WTC11 (cell line): ENCODE data around the gene KCNK3. TPM values are rescaled to one million over a fixed set of nuclear protein-coding genes. Genes with fewer than 3 reads are reported as not detected.

Experiments
- ATAC-seq: fragments of 200-7000 bp; cut with Tn5 transposase; 2 replicates; pipeline ENCODE4 v1.10.0; 2021; ENCODE audit warnings: mild to moderate bottlenecking, moderate library complexity
- CTCF ChIA-PET: fragments of 300-600 bp; sonication (Branson Sonifier 250); formaldehyde crosslinking; loops from one replicate; lab custom pipeline; 2021; ENCODE audit warnings: antibody characterized with exemption; lab: Charles Lee
- POLR2A ChIA-PET: fragments of 350-600 bp; sonication (Branson Sonifier 250); formaldehyde crosslinking; loops from one replicate; lab custom pipeline; 2021; ENCODE audit warnings: antibody characterized with exemption; lab: Charles Lee
- DNase-seq: peaks from one replicate; pipeline ENCODE4 v3.0.0; 2021; ENCODE audit warnings: low spot score
- H3K27ac Mint-ChIP-seq: 2 replicates; pipeline ENCODE4 v1.8.0; 2021; ENCODE audit warnings: mixed read lengths
- H3K27me3 Mint-ChIP-seq: 2 replicates; pipeline ENCODE4 v1.8.0; 2021; ENCODE audit warnings: low read depth, mild to moderate bottlenecking, moderate library complexity, mixed read lengths
- H3K36me3 Mint-ChIP-seq: 2 replicates; pipeline ENCODE4 v1.8.0; 2021; ENCODE audit warnings: mixed read lengths
- H3K4me1 Mint-ChIP-seq: 2 replicates; pipeline ENCODE4 v1.8.0; 2022; ENCODE audit warnings: mixed read lengths
- H3K4me3 Mint-ChIP-seq: 2 replicates; pipeline ENCODE4 v1.8.0; 2021; ENCODE audit warnings: mild to moderate bottlenecking, moderate library complexity, mixed read lengths
- H3K9me3 Mint-ChIP-seq: 2 replicates; pipeline ENCODE4 v1.8.0; 2021; ENCODE audit warnings: mixed read lengths
- ATF2 ChIP-seq: sonication (generic); formaldehyde crosslinking; IDR thresholded peaks from 2 replicates; pipeline ENCODE4 v1.8.1; 2022; ENCODE audit warnings: low read depth, missing genetic modification reagents, borderline replicate concordance
- CDX4 ChIP-seq: fragments of 250-450 bp; sonication (Bioruptor Pico); IDR thresholded peaks from 2 replicates; pipeline ENCODE4 v1.9.0; 2021; ENCODE audit warnings: moderate library complexity, mild to moderate bottlenecking, inconsistent platforms, borderline replicate concordance
- E2F1 ChIP-seq: sonication (generic); formaldehyde crosslinking; IDR thresholded peaks from 2 replicates; pipeline ENCODE4 v1.8.0; 2022; ENCODE audit warnings: mild to moderate bottlenecking, missing genetic modification reagents
- EMX1 ChIP-seq: fragments of 250-450 bp; sonication (Bioruptor Pico); IDR thresholded peaks from 2 replicates; pipeline ENCODE4 v1.8.0; 2021; ENCODE audit warnings: mild to moderate bottlenecking
- FOXJ3 ChIP-seq: sonication (generic); formaldehyde crosslinking; IDR thresholded peaks from 2 replicates; pipeline ENCODE4 v1.9.0; 2021; ENCODE audit warnings: missing genetic modification reagents, mild to moderate bottlenecking, borderline replicate concordance
- FOXK1 ChIP-seq: sonication (generic); formaldehyde crosslinking; IDR thresholded peaks from 2 replicates; pipeline ENCODE4 v1.8.0; 2022; ENCODE audit warnings: mild to moderate bottlenecking, moderate library complexity, missing genetic modification reagents
- FOXP1 ChIP-seq: sonication (generic); formaldehyde crosslinking; IDR thresholded peaks from 2 replicates; pipeline ENCODE4 v1.8.0; 2022; ENCODE audit warnings: missing genetic modification reagents, mild to moderate bottlenecking, moderate library complexity, borderline replicate concordance
- MXD4 ChIP-seq: fragments of 250-450 bp; sonication (Bioruptor Pico); IDR thresholded peaks from 2 replicates; pipeline ENCODE4 v1.8.0; 2021; ENCODE audit warnings: mild to moderate bottlenecking, moderate library complexity, borderline replicate concordance
- PRRX2 ChIP-seq: fragments of 250-450 bp; sonication (Bioruptor Pico); IDR thresholded peaks from 2 replicates; pipeline ENCODE4 v1.8.0; 2021; ENCODE audit warnings: mild to moderate bottlenecking
- SMAD4 ChIP-seq: sonication (generic); formaldehyde crosslinking; IDR thresholded peaks from 2 replicates; pipeline ENCODE4 v1.8.0; 2022; ENCODE audit warnings: mild to moderate bottlenecking, missing genetic modification reagents
- SOX15 ChIP-seq: fragments of 250-450 bp; sonication (Bioruptor Pico); IDR thresholded peaks from 2 replicates; pipeline ENCODE4 v1.9.0; 2021; ENCODE audit warnings: mild to moderate bottlenecking
- TEAD4 ChIP-seq: sonication (generic); formaldehyde crosslinking; IDR thresholded peaks from 2 replicates; pipeline ENCODE4 v1.8.0; 2022; ENCODE audit warnings: mild to moderate bottlenecking, missing genetic modification reagents
- USF2 ChIP-seq: sonication (generic); formaldehyde crosslinking; IDR thresholded peaks from 2 replicates; pipeline ENCODE4 v1.8.1; 2023; ENCODE audit warnings: mild to moderate bottlenecking, missing genetic modification reagents, moderate library complexity
- ZBTB21 ChIP-seq: sonication (generic); formaldehyde crosslinking; IDR thresholded peaks from 2 replicates; pipeline ENCODE4 v1.8.1; 2023; ENCODE audit warnings: mild to moderate bottlenecking, missing genetic modification reagents, borderline replicate concordance
- ZNF138 ChIP-seq: sonication (generic); formaldehyde crosslinking; conservative IDR thresholded peaks from 2 replicates; pipeline ENCODE4 v1.8.1; 2022; ENCODE audit warnings: mild to moderate bottlenecking, moderate library complexity, missing genetic modification reagents
- ZNF671 ChIP-seq: fragments of 250-450 bp; sonication (Bioruptor Pico); IDR thresholded peaks from 2 replicates; pipeline ENCODE4 v1.8.0; 2021; ENCODE audit warnings: mild to moderate bottlenecking
- total RNA-seq: library from RNA; stranded (reverse); gene quantifications from 3 replicates; pipeline ENCODE4 v1.2.3, GENCODE V29; 2021
- TF ChIP-seq, protein P1 (sequence below): sonication (generic); formaldehyde crosslinking; IDR thresholded peaks from 2 replicates; pipeline ENCODE4 v1.8.0; 2022; ENCODE audit warnings: mild to moderate bottlenecking, missing genetic modification reagents
- TF ChIP-seq, protein P2 (sequence below): sonication (generic); formaldehyde crosslinking; IDR thresholded peaks from 2 replicates; pipeline ENCODE4 v1.8.0; 2022; ENCODE audit warnings: mild to moderate bottlenecking, missing genetic modification reagents
- TF ChIP-seq, protein P3 (sequence below): fragments of 250-450 bp; sonication (Bioruptor Pico); IDR thresholded peaks from 2 replicates; pipeline ENCODE4 v2.1.2; 2022; ENCODE audit warnings: mild to moderate bottlenecking, moderate library complexity
- TF ChIP-seq, protein P4 (sequence below): sonication (generic); formaldehyde crosslinking; IDR thresholded peaks from 2 replicates; pipeline ENCODE4 v1.8.1; 2023; ENCODE audit warnings: mild to moderate bottlenecking, moderate library complexity, missing genetic modification reagents

KCNK3 gene
- total RNA-seq, 1 experiment from 2014 or later, result 0.22 TPM

- H3K9me3 Mint-ChIP-seq, result peaks cover 6% of the 10 kb centered on the region
- no peak for TF ChIP-seq EMX1 (CRISPR knock-in tag)
- TF ChIP-seq, protein P1, sequence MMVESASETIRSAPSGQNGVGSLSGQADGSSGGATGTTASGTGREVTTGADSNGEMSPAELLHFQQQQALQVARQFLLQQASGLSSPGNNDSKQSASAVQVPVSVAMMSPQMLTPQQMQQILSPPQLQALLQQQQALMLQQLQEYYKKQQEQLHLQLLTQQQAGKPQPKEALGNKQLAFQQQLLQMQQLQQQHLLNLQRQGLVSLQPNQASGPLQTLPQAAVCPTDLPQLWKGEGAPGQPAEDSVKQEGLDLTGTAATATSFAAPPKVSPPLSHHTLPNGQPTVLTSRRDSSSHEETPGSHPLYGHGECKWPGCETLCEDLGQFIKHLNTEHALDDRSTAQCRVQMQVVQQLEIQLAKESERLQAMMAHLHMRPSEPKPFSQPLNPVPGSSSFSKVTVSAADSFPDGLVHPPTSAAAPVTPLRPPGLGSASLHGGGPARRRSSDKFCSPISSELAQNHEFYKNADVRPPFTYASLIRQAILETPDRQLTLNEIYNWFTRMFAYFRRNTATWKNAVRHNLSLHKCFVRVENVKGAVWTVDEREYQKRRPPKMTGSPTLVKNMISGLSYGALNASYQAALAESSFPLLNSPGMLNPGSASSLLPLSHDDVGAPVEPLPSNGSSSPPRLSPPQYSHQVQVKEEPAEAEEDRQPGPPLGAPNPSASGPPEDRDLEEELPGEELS (CRISPR knock-in tag), result no peak
- TF ChIP-seq, protein P2, sequence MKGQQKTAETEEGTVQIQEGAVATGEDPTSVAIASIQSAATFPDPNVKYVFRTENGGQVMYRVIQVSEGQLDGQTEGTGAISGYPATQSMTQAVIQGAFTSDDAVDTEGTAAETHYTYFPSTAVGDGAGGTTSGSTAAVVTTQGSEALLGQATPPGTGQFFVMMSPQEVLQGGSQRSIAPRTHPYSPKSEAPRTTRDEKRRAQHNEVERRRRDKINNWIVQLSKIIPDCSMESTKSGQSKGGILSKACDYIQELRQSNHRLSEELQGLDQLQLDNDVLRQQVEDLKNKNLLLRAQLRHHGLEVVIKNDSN (CRISPR knock-in tag), result no peak
- TF ChIP-seq ZNF671 (CRISPR knock-in tag), result no peak
- TF ChIP-seq FOXJ3 (CRISPR knock-in tag), result no peak
- TF ChIP-seq TEAD4 (CRISPR knock-in tag), result no peak
- TF ChIP-seq MXD4, result no peak
- no peak for TF ChIP-seq SOX15 (CRISPR knock-in tag)
- no peak for TF ChIP-seq USF2 (CRISPR knock-in tag)
- TF ChIP-seq ZBTB21 (CRISPR knock-in tag), result no peak
- TF ChIP-seq SMAD4, result no peak
- TF ChIP-seq CDX4 (CRISPR knock-in tag), result no peak
- no peak for TF ChIP-seq FOXK1 (CRISPR knock-in tag)
- no peak for TF ChIP-seq ZNF138 (CRISPR knock-in tag)
- no peak for TF ChIP-seq ATF2 (CRISPR knock-in tag)
- TF ChIP-seq, protein P3, sequence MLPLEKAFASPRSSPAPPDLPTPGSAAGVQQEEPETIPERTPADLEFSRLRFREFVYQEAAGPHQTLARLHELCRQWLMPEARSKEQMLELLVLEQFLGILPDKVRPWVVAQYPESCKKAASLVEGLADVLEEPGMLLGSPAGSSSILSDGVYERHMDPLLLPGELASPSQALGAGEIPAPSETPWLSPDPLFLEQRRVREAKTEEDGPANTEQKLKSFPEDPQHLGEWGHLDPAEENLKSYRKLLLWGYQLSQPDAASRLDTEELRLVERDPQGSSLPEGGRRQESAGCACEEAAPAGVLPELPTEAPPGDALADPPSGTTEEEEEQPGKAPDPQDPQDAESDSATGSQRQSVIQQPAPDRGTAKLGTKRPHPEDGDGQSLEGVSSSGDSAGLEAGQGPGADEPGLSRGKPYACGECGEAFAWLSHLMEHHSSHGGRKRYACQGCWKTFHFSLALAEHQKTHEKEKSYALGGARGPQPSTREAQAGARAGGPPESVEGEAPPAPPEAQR (CRISPR knock-in tag), result no peak
- TF ChIP-seq, protein P4, sequence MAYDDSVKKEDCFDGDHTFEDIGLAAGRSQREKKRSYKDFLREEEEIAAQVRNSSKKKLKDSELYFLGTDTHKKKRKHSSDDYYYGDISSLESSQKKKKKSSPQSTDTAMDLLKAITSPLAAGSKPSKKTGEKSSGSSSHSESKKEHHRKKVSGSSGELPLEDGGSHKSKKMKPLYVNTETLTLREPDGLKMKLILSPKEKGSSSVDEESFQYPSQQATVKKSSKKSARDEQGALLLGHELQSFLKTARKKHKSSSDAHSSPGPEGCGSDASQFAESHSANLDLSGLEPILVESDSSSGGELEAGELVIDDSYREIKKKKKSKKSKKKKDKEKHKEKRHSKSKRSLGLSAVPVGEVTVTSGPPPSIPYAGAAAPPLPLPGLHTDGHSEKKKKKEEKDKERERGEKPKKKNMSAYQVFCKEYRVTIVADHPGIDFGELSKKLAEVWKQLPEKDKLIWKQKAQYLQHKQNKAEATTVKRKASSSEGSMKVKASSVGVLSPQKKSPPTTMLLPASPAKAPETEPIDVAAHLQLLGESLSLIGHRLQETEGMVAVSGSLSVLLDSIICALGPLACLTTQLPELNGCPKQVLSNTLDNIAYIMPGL, result no peak
- no peak for TF ChIP-seq E2F1
- no peak for TF ChIP-seq FOXP1 (CRISPR knock-in tag)
- no peak for TF ChIP-seq PRRX2 (CRISPR knock-in tag)
- TF ChIP-seq, all 79 proteins: peak for 0
- CTCF ChIA-PET, result interaction anchor here (1.3 to 1.4 kb wide), 2 partner anchors 30 to 168 kb away, joined by 3 read pairs; partner anchors contain the start of gene CENPA
- POLR2A ChIA-PET, result no interaction called here
- Mint-ChIP-seq H3K27ac (no peak overlapping the region), H3K4me3 (no peak overlapping the region), H3K36me3 (peaks cover 10% of the 10 kb centered on the region), H3K27me3 (peaks cover 56% of the 10 kb centered on the region), H3K4me1 (peaks cover 54% of the 10 kb centered on the region)
- peak; percentile 47 for ATAC-seq
- DNase-seq, result no peak
Observed at GRCh38 chr2:26754972-26755670, 62.6 kb downstream of the KCNK3 start.
